ENCODE data around the gene ERICH6.

Gene ERICH6

GRCh38 chr3:150736903-150737832 lies 33.4 kb upstream of the ERICH6 start:
- peak; percentile 66 for DNase-seq (ENCODE audit: low spot score)

GRCh38 chr3:150736316-150736719 lies 32.6 kb upstream of the ERICH6 start:
- no peak for DNase-seq (ENCODE audit: low spot score)

- DNase-seq (ENCODE audit: low spot score): no peak
Measured at GRCh38 chr3:150734795-150735119, 31.0 kb upstream of the ERICH6 start.

GRCh38 chr3:150733936-150734794 lies 30.4 kb upstream of the ERICH6 start:
- no peak for DNase-seq (ENCODE audit: low spot score)

- DNase-seq (ENCODE audit: low spot score): peak; percentile 26
Measured at GRCh38 chr3:150733373-150733935, 29.7 kb upstream of the ERICH6 start.

GRCh38 chr3:150729682-150730360 lies 26.1 kb upstream of the ERICH6 start:
- DNase-seq (ENCODE audit: low spot score): no peak

GRCh38 chr3:150727653-150728502 lies 24.2 kb upstream of the ERICH6 start:
- no peak for DNase-seq (ENCODE audit: low spot score)

GRCh38 chr3:150725548-150725947 lies 21.8 kb upstream of the ERICH6 start:
- DNase-seq (ENCODE audit: low spot score): no peak

- DNase-seq (ENCODE audit: low spot score): no peak
Measured at GRCh38 chr3:150723946-150724345, 20.2 kb upstream of the ERICH6 start.

- DNase-seq (ENCODE audit: low spot score): no peak
Measured at GRCh38 chr3:150722267-150722666, 18.5 kb upstream of the ERICH6 start.

- DNase-seq (ENCODE audit: low spot score): peak; percentile 81
Measured at GRCh38 chr3:150721285-150722130, 17.8 kb upstream of the ERICH6 start.

GRCh38 chr3:150720444-150720843 lies 16.7 kb upstream of the ERICH6 start:
- no peak for DNase-seq (ENCODE audit: low spot score)

- DNase-seq (ENCODE audit: low spot score): no peak
Measured at GRCh38 chr3:150710097-150710496, 6.4 kb upstream of the ERICH6 start.

GRCh38 chr3:150703299-150703755 lies 393 bp downstream of the ERICH6 start:
- no peak for DNase-seq (ENCODE audit: low spot score)

- DNase-seq (ENCODE audit: low spot score): no peak
Measured at GRCh38 chr3:150699068-150699639, 4.6 kb downstream of the ERICH6 start.

GRCh38 chr3:150697646-150698045 lies 6.1 kb downstream of the ERICH6 start:
- DNase-seq (ENCODE audit: low spot score): no peak

- DNase-seq (ENCODE audit: low spot score): no peak
Measured at GRCh38 chr3:150691414-150692040, 12.2 kb downstream of the ERICH6 start.

- no peak for DNase-seq (ENCODE audit: low spot score)
Measured at GRCh38 chr3:150687613-150688012, 16.1 kb downstream of the ERICH6 start.

- DNase-seq (ENCODE audit: low spot score): no peak
Measured at GRCh38 chr3:150682824-150683223, 20.9 kb downstream of the ERICH6 start.

Data from SK-N-DZ (cell line).